ENCODE data around the gene NOSTRIN. TPM values are rescaled to one million over a fixed set of nuclear protein-coding genes. Genes with fewer than 3 reads are reported as not detected.

The NOSTRIN gene
- total RNA-seq, 1 experiment from 2014 or later, result 3.1 TPM

- H3K9ac ChIP-seq (ENCODE audit: low read length), result no peak overlapping the region
- H3K27me3 ChIP-seq (ENCODE audit: insufficient read depth, low read length), result no peaks in the 10 kb centered on the region
- H4K20me1 ChIP-seq (ENCODE audit: insufficient read depth), result no peaks in the 10 kb centered on the region
- peaks cover 0 to 5% of the 10 kb centered on the region in 2 experiments; a peak in 1 of 4 replicates for H3K4me1 ChIP-seq (ENCODE audit: control insufficient read depth in 1 of 2, insufficient read depth in 2 of 2, low read length in 2 of 2)
- TF ChIP-seq RAD21 (IDR thresholded peaks at IDR 0.05; ENCODE audit: low read depth), result no peak
- DNase-seq (ENCODE audit: low read depth, low spot score) (no peak), ATAC-seq (no peak)
- no TSS peak for BruUV-seq (replicated peaks)
- H3K36me3 ChIP-seq (ENCODE audit: control insufficient read depth in 1 of 2, insufficient read depth in 2 of 2, low read length in 2 of 2), result no peaks in the 10 kb centered on the region
- no peaks in the 10 kb centered on the region for H3K9me3 ChIP-seq (ENCODE audit: control insufficient read depth in 1 of 2, insufficient read depth in 1 of 2, low read depth in 1 of 2, low read length in 2 of 2)
- H3K79me2 ChIP-seq (ENCODE audit: insufficient read depth, low read length), result no peaks in the 10 kb centered on the region
- ChIA-PET POLR2A (no interaction called here), RAD21 (ENCODE audit: low non-redundant PET in 1 of 2, low total read pairs in 2 of 2, uncharacterized antibody in 2 of 2, unreplicated experiment in 2 of 2) (no interaction called here), CTCF (no interaction called here)
- H3K27ac ChIP-seq (ENCODE audit: low read depth, low read length), result no peak overlapping the region
- H3K9me2 ChIP-seq (ENCODE audit: insufficient read depth), result no peaks in the 10 kb centered on the region
- no peak overlapping the region for H2AFZ ChIP-seq (ENCODE audit: low read depth, low read length, poor library complexity, severe bottlenecking)
- no peak overlapping the region for H3K4me3 ChIP-seq (replicated peaks in 1 of 2; ENCODE audit: low read depth in 1 of 2, low read length in 2 of 2)
- no peak overlapping the region for H3K4me2 ChIP-seq (ENCODE audit: low read length)
- intact Hi-C loops (cut with micrococcal nuclease), result no loop called here
Observed at GRCh38 chr2:168819829-168820489, 17.5 kb downstream of the NOSTRIN start.

GRCh38 chr2:168821577-168821976 is 19.1 kb downstream of the NOSTRIN start:
- DNase-seq (ENCODE audit: low read depth, low spot score), result no peak
- CTCF ChIA-PET, result no interaction called here

More at GRCh38 chr2:168821577-168821976, 19.1 kb downstream of the NOSTRIN start:
- ChIA-PET POLR2A (no interaction called here), RAD21 (ENCODE audit: low non-redundant PET in 1 of 2, low total read pairs in 2 of 2, uncharacterized antibody in 2 of 2, unreplicated experiment in 2 of 2) (no interaction called here)
- no peaks in the 10 kb centered on the region for H3K9me3 ChIP-seq (ENCODE audit: control insufficient read depth in 1 of 2, insufficient read depth in 1 of 2, low read depth in 1 of 2, low read length in 2 of 2)
- H3K9me2 ChIP-seq (ENCODE audit: insufficient read depth), result no peaks in the 10 kb centered on the region
- no peak for TF ChIP-seq SIN3A (IDR thresholded peaks at IDR 0.05; ENCODE audit: low read depth)
- no peak for TF ChIP-seq ZNF274 (IDR thresholded peaks at IDR 0.05; ENCODE audit: low read depth, low read length)
- TF ChIP-seq MAX (IDR thresholded peaks at IDR 0.05), result no peak
- no peak for TF ChIP-seq ZBTB33 (IDR thresholded peaks at IDR 0.05; ENCODE audit: extremely low read depth, insufficient replicate concordance, low read length)
- H3K36me3 ChIP-seq (ENCODE audit: control insufficient read depth in 1 of 2, insufficient read depth in 2 of 2, low read length in 2 of 2), result no peaks in the 10 kb centered on the region
- BruUV-seq (replicated peaks), result no TSS peak
- no peak overlapping the region for H3K27ac ChIP-seq (ENCODE audit: low read depth, low read length)
- H3K4me2 ChIP-seq (ENCODE audit: low read length), result no peak overlapping the region
- no peaks in the 10 kb centered on the region for H3K79me2 ChIP-seq (ENCODE audit: insufficient read depth, low read length)
- no peak for ATAC-seq
- H3K9ac ChIP-seq (ENCODE audit: low read length), result no peak overlapping the region
- intact Hi-C loops (cut with micrococcal nuclease), result no loop called here
- no peak overlapping the region for H2AFZ ChIP-seq (ENCODE audit: low read depth, low read length, poor library complexity, severe bottlenecking)
- H3K27me3 ChIP-seq (ENCODE audit: insufficient read depth, low read length), result no peaks in the 10 kb centered on the region
- H3K4me3 ChIP-seq (replicated peaks in 1 of 2; ENCODE audit: low read depth in 1 of 2, low read length in 2 of 2), result no peak overlapping the region
- H4K20me1 ChIP-seq (ENCODE audit: insufficient read depth), result no peaks in the 10 kb centered on the region
- peaks cover 0 to 1% of the 10 kb centered on the region in 2 experiments; a peak in 1 of 4 replicates for H3K4me1 ChIP-seq (ENCODE audit: control insufficient read depth in 1 of 2, insufficient read depth in 2 of 2, low read length in 2 of 2)

All from HCT116 (cell line).